GM19240 (cell line): Measurements from ENCODE around the gene FIGN.

ENCODE experiments used
- DNase-seq: peaks from one replicate; pipeline ENCODE4 v3.0.0; 2011; ENCODE audit warnings: low spot score; ENCODE audit not compliant: insufficient read length

The FIGN gene

DNA sequence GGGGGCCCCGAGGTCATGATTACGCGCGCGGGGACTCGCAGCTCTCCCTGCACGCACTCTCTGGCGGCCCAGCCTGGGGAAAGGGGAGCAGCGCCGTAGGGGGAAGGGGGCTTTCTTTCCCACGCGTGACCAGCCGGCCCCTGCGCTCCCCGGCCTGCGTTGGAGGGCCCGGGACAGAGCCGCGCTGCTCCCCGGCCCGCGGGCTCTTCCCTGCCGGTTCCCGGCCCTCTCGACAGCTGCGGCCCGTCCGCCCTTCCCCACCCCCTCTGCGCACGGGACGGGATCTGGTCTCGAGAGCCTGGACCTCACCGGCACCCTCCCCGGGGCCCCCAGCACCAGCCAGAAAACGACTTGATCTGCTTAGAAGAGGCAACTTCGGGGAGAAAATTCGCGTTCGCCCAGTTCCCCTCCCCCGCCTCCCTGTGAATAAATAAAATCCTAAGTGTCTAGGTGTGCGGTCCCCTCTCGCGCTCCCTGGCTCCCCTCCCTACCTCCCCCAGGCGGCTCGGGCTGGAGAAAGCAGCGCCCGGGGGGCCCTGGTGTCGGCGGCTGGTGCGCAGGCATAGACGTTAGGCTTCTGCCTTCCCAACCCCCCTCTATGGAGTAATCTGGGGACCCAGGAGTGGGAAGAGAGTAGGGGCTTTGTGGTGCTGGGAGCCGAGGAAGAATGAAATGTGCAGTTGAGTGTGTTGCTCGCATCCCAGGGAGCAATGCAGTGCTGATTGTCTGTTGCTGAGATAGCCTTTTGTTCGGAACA, 803 bp upstream of the FIGN start:
- no peak for DNase-seq

DNA sequence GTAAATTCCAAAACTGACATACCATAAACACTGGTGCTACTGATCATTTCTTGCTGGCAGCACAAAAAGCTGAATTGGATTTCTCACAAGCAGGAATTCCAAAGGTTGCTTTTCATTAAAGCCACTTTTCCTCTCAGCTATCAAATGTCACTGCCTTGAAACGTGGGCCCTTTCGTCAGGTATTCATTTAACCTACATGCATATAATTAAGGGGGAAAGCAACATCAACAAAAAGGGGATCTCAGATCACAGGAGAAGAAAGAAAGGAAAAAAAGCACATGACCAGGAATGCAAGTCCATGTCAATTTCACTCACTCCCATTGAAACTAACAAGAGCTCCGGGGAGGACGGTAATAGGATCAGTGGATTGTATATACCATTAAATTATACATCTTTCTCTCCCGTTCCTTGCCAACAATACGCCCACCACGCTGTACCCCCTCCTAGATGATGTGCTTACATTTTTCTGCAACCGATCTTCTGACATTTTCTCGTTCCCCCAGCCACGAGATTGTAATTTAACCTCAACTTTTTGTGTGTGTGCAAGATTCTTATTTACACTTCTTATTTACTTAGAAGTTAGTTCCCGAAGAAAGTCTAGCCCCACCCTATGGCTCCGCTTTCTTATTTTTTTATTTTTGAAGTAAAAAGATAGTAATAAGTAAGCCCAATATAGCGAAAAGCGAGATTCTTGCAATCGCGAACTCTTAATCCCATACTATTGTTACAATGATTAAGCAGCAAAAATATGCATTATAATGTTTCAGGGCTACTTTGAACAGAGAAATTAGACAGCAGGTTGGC, 725 bp downstream of the FIGN start:
- no peak for DNase-seq

DNA sequence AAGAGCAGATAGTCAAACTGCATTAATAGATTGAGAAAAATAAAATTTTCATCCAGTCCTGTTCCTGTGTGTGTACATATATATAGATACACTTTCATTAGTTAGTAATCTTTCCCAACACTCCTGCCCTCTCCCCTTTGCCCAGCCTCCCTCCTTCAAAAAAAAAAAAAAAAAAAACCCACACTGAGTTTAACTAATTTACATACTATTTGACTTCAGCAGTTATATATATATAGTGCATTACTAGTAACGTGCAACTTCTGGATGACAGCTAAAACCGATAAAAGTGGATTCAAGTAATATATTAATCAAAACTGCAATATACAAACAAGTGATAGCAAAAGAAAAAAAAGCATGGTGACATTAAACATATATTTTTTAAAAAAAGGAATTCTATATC, 1.4 kb downstream of the FIGN start:
- DNase-seq = no peak

DNA sequence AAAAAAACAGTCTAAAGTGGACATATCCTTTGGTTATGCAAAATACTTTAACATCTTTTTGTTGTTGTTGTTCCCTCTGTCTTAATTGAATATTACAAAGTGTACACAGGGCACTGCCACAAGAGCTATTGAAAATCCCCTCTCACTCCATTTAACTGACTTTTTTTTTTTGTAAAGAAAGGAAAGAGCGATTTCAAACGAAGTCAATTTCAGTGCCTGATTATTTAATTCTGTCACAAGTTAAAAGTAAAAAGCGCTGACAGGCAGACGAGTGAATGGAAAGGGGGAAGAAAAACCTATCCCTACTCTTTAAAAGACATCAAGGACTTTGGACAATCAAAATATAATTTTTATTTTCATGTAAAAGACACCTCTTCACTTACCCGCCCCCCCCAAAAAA, 1.9 kb downstream of the FIGN start:
- no peak for DNase-seq

DNA sequence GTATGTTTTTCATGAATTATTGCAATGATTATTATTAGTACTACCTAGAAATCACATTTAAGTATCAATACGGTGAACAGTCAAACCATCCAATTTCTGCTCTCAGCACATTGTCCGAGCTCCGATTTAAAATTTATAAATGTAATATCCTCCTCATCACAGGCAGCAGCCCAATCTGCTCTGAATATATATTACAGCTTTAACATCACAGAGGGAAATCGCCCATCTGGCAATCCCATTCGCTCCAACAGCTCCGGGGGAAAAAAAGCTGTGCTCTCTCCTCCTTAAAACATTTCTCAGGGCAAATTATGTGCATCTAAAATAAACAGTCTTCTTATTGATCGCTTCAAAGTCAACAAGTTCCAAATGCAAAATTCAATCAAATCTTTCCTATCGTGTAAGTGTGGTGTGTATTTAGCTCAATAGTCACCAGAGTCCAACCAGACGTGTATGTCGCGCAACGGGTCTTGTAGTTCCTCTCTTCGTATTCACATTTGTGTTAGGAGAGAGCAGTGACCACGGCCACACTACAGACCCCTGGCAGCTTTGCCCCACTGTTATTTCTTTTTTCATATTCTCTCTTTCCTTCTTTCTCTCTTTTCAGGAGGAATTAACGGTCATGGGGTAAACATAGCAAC, 2.4 kb downstream of the FIGN start:
- DNase-seq = no peak

DNA sequence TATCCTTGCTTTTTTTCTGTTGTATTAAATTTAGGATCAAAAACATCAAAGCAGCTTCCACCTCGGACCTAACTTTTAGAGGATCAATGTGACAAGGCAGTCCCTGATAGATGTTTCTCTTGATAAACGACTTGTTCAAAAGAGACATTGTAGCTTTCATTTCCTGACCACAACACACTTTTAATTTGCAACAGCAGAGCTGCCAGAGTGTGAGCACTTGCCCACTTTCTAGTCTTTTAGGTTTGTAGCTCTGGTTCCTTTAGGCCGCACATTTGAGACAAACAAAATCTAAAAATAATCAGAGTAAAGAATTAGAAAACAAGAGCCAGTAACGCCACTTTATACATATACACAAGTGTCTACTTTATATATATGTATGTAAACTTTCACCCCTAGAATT, 3.1 kb downstream of the FIGN start:
- no peak for DNase-seq

DNA sequence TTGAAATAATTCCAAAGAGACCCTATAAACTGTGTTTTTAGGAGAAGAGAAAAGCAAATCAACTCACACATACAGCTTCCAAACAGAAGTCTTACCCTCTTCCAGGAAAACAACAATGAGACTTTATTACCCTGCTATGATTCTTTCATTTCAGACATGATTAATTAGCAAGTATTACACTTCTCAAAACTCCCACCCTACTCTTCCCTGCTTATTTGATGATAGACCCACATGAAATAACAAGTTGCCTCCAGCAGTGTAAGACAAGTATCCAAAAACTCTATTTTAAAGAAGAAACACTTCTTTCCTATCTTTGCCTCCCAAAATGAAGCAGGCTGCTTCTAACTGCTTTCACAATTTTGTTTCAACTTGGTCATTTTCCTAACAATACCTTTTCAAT, 4.1 kb downstream of the FIGN start:
- DNase-seq = no peak

DNA sequence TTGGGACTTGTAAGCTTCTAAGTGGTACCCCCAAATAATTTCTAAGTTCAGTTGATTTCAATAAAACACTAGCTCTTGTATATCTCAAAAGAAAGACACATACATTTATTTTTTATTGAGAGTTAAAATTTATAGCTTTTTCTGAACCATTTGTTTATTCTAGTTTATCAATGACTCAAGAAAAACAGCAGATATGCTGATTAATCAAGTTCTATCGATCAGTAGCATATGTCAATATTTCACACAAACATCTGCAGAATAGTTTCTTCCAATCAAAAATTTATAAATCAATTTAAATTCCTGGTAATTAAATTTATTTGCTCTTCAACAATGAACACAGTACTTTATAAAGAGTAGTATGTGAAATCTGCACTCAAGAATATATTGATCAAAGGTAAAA, 5.3 kb downstream of the FIGN start:
- DNase-seq = no peak

DNA sequence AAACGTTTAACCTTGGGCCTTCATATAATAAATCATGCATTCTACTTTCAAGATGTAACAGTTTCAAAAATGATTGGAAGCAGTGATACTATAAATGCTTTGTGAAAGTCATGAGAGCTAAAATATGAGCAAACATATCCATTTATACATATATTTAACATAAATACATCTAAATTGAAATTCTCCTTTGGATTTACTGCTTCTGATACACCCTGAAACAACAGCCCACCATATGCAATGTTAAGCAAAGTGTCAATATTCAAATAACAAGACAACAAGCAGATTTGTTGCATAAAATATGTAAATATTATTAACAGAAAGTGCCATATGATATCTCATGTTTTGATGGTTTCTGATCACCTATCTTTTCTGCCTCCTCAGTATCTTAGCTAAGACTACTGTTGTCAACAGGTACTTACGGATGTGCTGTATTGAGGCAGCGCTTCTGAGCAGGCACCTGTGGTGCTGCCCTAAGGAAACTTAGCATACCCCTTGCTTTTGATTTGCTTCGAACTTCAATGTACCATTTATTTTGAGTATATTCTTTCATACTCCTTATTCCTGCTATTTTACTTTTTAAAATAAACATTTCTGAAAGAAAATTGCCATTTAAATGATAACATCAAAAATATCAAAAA, 6.1 kb downstream of the FIGN start:
- no peak for DNase-seq

DNA sequence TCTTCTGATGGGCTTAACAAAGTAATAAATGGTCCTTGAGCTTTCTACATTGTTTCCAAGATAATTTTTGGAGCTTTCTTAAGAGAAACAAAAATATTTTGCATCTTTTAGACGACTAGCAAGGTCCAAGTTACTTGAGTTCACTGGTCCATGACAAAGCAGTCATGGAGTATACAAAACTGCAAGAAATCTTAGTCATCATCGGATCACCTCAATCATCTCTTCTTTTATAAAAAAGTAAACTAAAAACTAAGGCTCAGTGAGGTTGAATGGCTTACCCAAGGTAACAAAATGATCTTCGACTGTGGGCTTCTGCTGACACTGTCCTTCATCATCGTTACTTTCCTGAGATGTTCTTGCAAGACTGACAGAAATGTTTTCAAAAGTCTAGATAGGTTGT, 11.9 kb downstream of the FIGN start:
- no peak for DNase-seq

DNA sequence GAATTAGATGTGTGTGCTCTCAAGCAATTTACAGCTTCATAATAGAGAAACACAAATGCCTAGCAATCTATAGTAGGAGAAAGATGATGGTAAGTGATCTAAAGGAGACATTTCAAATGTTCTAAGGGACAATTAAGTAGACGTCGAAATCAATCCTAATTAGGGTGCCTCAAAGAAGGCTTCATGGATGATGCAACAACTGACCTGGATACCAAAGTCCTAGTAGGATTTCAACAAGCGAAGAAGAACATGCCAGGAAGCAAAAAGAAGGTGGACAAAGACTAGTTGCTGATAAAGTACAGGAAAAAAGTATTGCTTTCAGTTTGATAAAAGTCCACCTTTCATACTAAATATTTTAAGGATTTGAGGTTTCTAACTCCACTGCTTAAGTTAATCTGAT, 12.5 kb downstream of the FIGN start:
- no peak for DNase-seq

DNA sequence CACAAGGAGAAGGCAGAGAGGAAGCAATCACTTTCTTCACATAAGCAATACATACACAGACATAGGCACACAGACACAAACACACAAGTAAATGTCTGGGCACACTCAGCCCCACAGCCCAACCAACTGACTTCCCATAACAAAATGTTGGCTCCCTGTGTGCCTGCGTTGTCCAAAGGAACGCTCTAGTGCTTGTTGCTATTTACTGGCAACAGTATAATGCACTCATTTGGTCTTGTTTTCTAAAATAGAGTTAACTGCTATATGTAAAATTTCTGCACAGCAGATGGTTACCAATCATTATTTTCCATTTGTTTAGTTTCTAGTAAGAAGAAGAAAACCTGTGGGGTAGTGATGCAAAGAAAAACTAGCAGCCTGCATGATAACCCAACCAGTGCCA, 16.5 kb downstream of the FIGN start:
- no peak for DNase-seq

DNA sequence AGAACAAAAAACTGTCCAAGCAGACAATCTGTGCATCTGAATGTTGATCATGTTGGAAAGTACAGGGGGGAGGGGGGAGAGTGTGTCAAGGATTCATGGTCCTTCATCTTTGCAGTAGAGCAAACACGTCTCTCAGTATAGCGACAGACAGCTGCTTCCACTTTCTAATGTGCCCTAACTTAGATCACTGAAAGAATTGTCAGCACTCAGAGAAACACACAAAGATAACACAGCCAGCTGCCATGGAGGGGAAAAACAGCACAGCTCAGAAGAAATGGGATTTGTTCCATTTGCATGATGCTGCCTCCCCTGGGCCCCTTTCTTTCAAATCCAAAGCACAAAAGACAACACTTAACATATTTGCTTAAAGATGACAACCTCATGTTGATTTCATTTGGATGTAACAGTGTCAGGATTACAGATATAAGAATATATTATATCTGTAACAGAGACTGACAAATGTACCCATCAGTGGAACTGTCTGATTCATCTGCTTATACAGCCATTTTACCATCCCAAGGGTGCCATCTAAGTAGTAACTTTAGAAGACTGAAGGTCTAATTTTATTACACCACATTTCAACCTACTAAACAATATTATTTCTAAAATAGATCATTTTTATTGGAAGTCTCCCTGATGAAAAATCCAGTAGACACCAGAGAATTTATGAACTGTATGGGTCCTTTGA, 17.7 kb downstream of the FIGN start:
- no peak for DNase-seq

DNA sequence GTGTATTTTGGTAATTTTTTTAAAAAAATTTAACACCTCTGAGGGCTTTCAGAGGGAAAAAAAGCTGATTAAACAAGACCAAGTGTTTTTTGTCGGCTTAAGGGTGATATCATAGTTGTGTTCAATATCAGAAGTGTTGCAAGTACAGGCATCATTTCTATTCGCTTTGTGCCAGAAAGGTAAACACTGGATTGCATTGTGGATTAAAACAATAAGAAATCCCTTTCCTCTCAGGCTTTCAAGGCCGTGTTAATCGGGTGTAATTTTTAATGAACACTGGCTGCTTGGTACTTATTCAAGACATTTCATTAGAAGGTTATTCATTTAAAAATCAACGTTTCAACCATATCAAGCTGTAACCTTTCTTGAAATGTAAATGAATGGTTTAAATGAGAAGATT, 18.3 kb downstream of the FIGN start:
- DNase-seq = no peak

DNA sequence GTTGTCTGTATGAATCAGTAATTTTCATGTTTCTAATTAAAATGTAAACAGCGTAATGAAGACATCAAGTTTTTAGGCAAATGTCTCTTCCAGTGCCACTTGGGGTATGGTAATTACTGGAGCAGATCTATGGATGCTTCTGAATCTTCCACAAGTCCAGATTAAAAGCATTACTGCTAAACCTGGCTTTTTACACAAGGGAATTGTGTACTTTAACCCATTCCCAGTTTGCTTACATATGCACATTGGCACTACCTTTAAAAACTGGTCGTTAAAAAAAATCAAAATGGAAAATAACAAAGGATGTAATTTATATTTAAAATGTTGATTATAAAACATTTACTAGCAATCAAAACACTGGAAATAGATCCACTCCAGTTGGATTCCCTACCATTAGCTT, 19.7 kb downstream of the FIGN start:
- no peak for DNase-seq

DNA sequence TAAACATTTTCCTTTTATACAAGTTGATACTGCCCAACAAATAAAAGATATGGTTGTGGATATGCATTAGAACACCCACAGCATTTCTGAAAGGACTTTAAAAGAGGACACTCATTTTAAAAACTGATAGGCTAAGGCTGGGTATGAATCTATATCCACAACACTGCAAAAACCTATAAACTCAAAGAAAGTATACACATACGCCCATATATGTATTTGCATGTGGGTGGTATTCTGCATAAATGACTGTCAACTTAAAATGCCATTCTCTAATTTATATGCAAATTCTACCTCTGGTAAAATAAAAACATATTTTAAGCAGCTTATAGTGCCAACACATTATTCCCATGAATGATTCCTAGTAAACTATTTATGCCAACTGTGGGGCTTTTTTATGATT, 20.1 kb downstream of the FIGN start:
- DNase-seq = no peak

DNA sequence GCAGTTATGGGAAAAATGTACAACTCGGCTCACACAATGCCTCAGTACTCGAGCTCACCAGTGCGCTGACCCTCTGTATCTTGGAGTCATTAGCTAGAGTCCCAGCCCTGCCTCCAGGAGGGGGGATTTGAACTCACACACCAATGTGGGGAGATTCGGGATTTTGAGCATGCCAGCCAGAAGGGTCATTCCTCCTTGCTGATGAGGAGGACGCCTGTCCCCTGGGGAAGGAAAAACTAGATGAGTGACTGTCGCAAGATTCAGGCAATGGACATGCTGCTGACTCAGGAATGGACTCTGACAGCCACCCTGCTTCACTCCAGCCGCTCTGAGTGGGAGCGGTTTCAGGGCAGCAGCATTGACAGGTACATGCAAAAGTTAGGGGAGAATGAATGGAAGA, 20.6 kb downstream of the FIGN start:
- DNase-seq = no peak

DNA sequence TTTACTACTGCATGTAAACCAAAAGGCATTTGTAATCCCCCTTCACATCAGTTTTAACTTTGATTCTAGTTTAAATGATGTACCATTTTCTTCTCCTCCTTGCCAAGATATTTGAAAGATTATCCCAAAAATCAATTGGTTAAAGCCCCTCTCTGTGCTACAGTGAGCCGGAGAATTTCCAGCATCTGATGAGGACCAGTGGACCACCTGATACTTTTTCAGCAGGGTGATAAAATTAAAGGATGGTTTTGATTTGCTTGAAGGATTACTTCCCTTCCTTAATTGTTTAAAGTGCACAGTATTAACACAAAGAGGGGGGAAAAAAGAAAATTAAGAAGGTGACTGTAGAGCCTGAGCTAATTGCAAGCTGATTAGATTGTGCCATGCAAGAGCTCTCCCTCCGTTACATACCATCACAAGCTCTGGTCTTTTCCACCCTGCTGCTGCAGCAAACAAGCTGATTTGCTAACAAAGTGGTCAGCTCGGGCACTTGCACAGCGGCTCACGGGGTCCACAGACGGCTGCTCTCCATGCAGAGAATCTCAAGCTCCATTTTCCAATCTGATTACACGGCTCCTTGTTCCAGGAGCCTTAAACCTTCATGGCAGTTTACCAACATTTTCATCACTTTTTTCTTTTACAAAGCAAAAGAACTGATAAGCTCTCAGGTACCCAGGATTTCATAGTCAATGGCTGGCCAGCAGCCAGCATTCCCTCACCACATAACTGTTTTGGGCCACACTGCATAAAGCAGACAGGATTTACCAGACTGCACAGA, 22.1 kb downstream of the FIGN start:
- no peak for DNase-seq

DNA sequence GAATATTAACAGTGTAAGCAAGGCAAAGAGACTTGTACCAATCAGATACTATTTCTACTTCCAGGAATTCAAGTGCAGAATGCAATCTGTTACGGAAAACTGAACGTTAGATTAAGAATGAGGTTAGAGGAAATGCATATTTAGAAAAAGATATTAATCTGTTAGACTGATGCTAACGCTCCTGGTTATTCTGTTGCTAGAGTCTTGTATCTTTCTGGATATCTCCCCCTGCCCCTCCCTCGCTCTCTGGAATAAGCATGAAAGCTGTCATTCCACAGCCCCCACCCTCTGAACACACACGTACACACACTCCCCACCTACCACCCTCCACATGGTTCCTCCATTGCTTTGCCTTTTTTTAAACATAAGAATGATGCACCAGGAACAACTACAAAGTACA, 24.1 kb downstream of the FIGN start:
- no peak for DNase-seq

DNA sequence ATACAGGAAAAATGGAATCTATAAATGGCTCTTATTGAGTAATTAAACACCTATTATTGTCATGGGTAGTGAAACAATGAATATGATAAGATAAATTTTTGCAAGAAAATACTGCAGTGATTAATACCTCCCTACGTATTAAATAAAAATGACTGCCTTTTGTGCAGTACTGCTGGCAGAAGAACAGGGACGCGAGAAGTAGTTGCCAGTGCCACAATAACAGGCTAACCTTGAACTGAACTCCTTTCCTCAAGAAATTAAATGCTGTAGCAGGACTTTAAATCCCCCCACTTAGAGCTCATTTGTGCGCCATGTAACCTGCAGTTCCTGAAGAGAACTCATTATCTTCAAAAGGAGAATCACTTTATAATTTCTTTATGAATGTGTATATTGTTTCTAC, 24.6 kb downstream of the FIGN start:
- no peak for DNase-seq

DNA sequence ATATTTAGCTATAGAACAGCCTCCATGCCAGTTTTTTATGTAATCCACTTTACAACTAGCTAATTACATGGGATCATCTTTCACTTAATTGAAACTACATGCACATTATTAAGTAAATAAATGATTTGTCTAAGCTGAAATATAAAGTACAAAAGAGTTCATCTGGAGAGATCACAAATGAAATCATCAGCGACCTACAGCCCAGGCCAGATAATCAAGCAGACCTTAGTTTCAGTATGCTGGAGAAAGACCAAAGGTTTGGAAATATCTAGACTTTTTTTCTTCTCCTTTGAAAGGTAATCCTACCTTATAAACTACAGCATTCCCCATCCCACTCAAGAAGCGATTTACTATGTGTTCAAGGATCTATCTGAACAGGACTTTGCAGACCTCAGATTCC, 26.5 kb downstream of the FIGN start:
- no peak for DNase-seq
